ENCODE data around the gene PEX26. TPM values are rescaled to one million over a fixed set of nuclear protein-coding genes. Genes with fewer than 3 reads are reported as not detected.

The PEX26 gene
- total RNA-seq, 4 donors from 2014 or later = 29.4 to 49.6 (median 39.4) TPM

DNA sequence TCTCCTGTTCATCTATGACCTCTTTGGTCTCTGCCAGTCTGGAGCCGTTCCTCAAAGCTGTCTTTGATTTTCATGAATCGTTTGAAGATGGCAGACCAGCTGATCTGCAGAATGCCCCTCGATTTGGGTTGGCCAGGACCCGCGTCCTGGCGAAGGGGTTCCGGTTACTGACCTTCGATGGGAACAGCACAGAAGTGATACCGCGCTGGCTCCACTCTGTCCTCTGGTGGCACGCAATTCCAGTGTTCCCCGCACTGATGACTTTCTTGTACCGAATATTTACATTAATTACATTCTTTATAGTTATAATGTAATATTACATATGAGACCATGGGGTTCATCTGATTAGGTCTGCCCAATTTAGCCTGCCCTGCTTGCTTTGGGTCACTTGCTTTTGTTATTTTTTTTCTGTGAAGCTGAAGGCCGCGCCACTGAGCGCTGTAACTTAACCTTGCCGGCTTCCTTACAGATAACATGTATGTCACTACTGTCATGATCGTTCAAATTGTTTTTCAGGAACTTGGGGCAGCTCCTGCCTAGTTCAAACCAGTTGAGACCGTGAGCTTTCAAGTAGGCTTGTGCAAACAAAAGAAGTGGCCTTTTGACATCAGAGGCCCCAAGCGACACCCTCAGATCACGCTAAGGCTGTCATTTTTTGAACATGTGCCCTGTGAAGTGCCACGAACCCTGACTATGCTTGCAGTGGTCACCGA lies 68.0 kb downstream of the PEX26 start:
- intact Hi-C loops (cut with DNase I) = no loop called here
- Histone ChIP-seq H3K4me3 (replicated peaks in 1 of 3) (no peak overlapping the region), H3K4me1 (peaks cover 21 to 30% of the 10 kb centered on the region in 2 donors), H3K27me3 (no peaks in the 10 kb centered on the region), H3K27ac (peak overlapping the region; percentile 57 to 82 (median 75)), H3K36me3 (no peaks in the 10 kb centered on the region), H3K9me3 (no peaks in the 10 kb centered on the region)
- peak; percentile 56 to 63 for DNase-seq
- 74 to 75% methylated on average over 22 to 23 of the region's 23 CpGs for WGBS, 2 donors
- TF ChIP-seq POLR2A (IDR thresholded peaks at IDR 0.05) = no peak
- TF ChIP-seq, protein P1, sequence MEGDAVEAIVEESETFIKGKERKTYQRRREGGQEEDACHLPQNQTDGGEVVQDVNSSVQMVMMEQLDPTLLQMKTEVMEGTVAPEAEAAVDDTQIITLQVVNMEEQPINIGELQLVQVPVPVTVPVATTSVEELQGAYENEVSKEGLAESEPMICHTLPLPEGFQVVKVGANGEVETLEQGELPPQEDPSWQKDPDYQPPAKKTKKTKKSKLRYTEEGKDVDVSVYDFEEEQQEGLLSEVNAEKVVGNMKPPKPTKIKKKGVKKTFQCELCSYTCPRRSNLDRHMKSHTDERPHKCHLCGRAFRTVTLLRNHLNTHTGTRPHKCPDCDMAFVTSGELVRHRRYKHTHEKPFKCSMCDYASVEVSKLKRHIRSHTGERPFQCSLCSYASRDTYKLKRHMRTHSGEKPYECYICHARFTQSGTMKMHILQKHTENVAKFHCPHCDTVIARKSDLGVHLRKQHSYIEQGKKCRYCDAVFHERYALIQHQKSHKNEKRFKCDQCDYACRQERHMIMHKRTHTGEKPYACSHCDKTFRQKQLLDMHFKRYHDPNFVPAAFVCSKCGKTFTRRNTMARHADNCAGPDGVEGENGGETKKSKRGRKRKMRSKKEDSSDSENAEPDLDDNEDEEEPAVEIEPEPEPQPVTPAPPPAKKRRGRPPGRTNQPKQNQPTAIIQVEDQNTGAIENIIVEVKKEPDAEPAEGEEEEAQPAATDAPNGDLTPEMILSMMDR (IDR thresholded peaks at IDR 0.05) = no peak

DNA sequence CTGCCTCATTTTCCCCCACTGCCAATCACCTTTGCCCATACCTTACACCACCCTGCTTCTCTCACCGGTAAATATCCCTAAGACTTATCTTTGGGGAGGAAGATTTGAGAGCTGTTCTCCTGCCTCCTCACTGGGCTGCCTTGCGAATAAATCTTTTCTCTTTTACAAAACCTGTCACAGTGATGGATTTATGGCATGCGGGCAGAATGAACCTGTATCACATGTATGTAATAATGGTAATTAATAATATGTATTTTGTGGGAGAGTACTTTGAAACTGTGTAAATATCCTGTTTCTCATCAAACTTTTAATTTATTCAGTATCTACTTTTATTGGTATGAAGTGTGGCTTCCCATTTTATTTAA lies 68.6 kb downstream of the PEX26 start:
- WGBS, 2 donors = 79 to 81% methylated on average over 3 of the region's 3 CpGs
- H3K4me1 ChIP-seq = peaks cover 24 to 32% of the 10 kb centered on the region in 2 donors
- TF ChIP-seq POLR2A (IDR thresholded peaks at IDR 0.05) = no peak
- TF ChIP-seq, protein P1 (IDR thresholded peaks at IDR 0.05) = no peak
- no peaks in the 10 kb centered on the region for H3K36me3 ChIP-seq
- no peak overlapping the region for H3K4me3 ChIP-seq (replicated peaks in 1 of 3)
- no peaks in the 10 kb centered on the region for H3K9me3 ChIP-seq
- no peaks in the 10 kb centered on the region for H3K27me3 ChIP-seq
- intact Hi-C loops (cut with DNase I) = no loop called here
- peak overlapping the region; percentile 57 to 82 (median 75) for H3K27ac ChIP-seq
- DNase-seq = no peak

DNA sequence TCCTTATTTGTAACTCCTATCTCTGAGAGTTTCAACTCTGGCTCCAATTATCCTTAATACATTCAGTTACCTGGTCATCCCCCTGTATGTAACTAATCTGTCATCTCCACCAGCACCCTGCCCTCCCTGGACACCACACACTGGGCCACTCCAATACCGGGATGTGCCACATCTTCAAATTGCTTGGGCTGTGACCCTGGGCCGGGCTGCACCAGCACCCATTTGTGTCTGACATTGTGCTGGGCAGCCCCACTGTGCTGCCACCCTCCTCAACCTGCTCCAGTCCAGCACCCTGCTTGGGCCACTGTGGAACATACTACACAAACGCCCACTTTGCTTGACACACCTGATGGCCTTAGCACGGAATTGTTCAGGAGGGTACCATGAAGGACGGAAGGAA lies 70.0 kb downstream of the PEX26 start:
- no peak for TF ChIP-seq POLR2A (IDR thresholded peaks at IDR 0.05)
- TF ChIP-seq, protein P1 (IDR thresholded peaks at IDR 0.05) = no peak
- intact Hi-C loops (cut with DNase I) = no loop called here
- Histone ChIP-seq H3K4me3 (replicated peaks in 1 of 3) (no peak overlapping the region), H3K36me3 (no peaks in the 10 kb centered on the region), H3K27me3 (no peaks in the 10 kb centered on the region), H3K9me3 (no peaks in the 10 kb centered on the region), H3K4me1 (peaks cover 24 to 32% of the 10 kb centered on the region in 2 donors), H3K27ac (peak overlapping the region in 2 of 3 donors; percentile 0 to 25)
- no peak for DNase-seq
- 94 to 98% methylated on average over 5 of the region's 5 CpGs for WGBS, 2 donors

DNA sequence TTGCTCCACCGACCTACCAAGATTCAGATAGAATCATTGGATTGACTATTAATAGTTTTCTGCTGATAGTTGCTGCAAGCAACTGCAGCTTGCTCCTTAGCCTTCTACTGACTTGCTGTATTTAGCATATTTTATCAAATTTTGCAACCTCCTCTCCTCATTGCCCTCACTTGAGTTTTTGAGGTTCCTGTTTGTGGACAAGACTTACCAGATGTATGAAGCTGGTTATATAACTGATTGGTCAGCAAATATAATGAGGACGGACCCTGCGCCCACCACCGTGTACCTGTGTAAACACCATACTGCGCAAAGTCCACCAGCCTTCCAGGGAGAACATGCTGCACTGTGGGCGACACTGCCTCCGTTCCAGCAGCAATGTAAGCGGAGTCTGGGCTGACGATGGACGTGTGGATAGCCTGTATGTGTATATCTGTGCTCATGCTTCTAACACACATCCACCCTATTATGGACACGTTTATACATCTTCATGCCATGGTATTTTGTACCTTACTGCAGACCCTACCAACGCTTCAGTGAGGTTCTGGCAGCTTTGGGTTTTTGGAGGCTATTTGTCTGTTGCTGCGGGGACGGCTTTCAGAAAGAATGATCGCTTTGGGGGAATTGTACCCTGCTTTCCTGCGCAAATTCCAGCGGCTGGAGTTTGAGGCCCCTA lies 70.6 kb downstream of the PEX26 start:
- DNase-seq = no peak
- no peaks in the 10 kb centered on the region for H3K36me3 ChIP-seq
- 97 to 99% methylated on average over 17 of the region's 17 CpGs for WGBS, 2 donors
- H3K4me1 ChIP-seq = peaks cover 24 to 32% of the 10 kb centered on the region in 2 donors
- H3K27ac ChIP-seq = peak overlapping the region in 2 of 3 donors; percentile 8 to 70
- H3K4me3 ChIP-seq (replicated peaks in 1 of 3) = no peak overlapping the region
- no peaks in the 10 kb centered on the region for H3K27me3 ChIP-seq
- no peaks in the 10 kb centered on the region for H3K9me3 ChIP-seq
- TF ChIP-seq POLR2A (IDR thresholded peaks at IDR 0.05) = no peak
- TF ChIP-seq, protein P1 (IDR thresholded peaks at IDR 0.05) = no peak
- intact Hi-C loops (cut with DNase I) = no loop called here

DNA sequence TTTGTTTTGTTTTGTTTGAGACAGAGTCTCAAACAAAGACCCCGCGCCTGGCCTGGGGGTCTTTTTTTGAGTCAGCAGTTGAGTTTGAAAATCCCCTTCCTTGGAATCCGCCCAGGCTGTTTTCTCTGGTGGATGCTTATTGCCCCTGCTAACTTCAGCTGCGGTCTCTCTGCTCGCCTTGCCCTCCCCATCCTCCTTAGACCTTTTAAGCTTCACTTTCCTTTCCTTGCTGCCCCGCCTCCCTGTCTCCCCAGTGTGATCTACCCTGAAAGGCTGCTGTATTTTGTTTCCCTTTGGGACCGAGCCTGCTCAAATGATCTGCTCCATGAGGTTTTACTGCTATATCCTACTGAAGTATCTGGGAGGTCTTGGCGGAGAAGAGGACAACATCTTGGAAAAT lies 74.7 kb downstream of the PEX26 start:
- WGBS, 2 donors = 95 to 97% methylated on average over 8 of the region's 8 CpGs
- TF ChIP-seq, protein P1 (IDR thresholded peaks at IDR 0.05) = no peak
- no peak for TF ChIP-seq POLR2A (IDR thresholded peaks at IDR 0.05)

More for the DNA sequence above, 74.7 kb downstream of the PEX26 start:
- no peak for DNase-seq
- no peak overlapping the region for H3K4me3 ChIP-seq (replicated peaks in 1 of 3)
- H3K27me3 ChIP-seq = no peaks in the 10 kb centered on the region
- H3K9me3 ChIP-seq = no peaks in the 10 kb centered on the region
- no peaks in the 10 kb centered on the region for H3K36me3 ChIP-seq
- peaks cover 8 to 11% of the 10 kb centered on the region in 2 donors for H3K4me1 ChIP-seq
- intact Hi-C loops (cut with DNase I) = no loop called here
- no peak overlapping the region for H3K27ac ChIP-seq
